HG02759 (cell line): ENCODE measurements around the gene C3orf38.
"Not testable (repeated sequence)": the region's sequence is repeated elsewhere in the genome, so short reads cannot be mapped to it uniquely, and the experiment has no call there.

ENCODE experiments used
- ATAC-seq: cut with Tn5 transposase; IDR thresholded peaks from one replicate; pipeline ENCODE4 v1.9.1; 2021; ENCODE audit warnings: mild to moderate bottlenecking, moderate library complexity; ENCODE audit not compliant: unreplicated experiment

The C3orf38 gene

DNA sequence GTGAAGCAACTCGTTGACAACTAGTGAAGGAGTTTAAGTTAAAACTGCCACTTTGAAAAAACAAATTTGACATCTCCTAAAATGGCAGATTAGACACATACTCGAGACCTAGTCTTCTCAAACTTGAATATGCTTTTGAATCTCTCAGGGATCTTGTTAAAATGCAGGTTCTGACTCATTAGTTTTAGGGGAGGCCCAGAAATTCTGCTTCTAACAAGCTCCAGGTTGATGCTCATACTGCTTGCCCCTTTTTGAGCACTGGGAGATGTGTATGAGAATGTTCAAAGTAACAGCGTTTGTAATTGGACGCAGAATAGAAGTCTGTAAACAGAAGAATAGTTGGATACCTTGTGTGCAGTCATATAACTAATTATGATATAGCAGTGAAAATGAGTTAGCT is 1.6 kb downstream of the C3orf38 start:
- ATAC-seq = no peak

DNA sequence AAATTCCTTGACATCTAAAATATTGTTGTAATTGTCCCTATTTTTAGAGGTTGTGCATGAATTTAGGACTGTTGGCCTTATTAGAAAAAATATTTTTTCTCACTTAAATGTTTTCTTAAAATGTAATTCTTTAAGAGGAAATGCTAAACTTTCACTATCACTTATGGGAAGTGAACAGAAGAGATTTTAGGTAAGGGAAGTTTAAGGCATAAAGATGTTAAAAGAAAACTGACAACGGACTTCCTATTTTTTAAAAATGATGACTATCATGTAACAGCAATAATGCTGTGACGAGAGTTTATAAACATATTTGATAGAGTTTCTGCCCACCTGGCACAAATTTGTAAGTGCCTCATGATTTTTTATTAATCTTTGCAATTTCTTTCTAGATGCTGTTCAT is 3.1 kb downstream of the C3orf38 start:
- no peak for ATAC-seq

DNA sequence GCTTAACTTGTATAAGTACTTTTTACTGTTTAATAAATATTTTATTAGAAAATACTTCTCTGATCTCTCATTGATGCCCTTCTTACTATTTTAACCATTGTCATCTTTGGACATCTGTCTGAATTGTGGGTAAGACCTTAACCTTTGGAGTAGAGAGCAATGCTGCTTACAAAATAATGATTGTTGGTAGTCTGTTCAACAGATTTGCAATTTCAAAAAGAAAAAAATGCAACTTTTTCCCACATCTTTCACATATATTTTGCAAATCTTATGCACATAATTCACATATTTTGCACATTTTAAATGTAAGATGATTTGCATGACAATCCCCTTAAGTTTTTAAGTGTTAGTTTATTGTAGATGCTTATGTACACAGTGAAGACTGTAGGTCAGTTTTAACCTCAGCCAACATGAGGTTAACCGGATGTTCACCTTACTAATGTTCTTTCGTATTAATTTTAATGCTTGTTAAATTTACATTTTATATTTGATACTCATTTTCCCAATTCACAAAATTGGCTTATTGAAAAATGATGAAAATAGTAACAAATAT is 16.7 kb downstream of the C3orf38 start:
- ATAC-seq = no peak

DNA sequence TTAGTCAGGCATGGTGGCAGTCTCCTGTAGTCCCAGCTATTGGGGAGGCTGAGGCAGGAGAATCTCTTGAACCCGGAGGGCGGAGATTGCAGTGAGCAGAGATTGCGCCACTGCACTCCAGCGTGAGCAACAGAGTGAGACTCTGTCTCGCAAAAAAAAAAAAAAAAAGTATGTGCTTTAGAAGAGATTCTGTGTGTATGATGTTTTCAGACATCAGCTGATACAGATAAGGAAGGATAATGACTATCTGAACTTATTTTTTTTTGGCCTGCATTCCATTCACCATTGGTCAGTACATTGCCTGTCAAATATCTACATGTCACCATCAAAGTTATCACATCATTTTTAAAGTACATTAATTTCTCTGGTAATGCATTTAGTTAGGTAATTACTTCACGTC is 17.4 kb downstream of the C3orf38 start:
- ATAC-seq = no peak

DNA sequence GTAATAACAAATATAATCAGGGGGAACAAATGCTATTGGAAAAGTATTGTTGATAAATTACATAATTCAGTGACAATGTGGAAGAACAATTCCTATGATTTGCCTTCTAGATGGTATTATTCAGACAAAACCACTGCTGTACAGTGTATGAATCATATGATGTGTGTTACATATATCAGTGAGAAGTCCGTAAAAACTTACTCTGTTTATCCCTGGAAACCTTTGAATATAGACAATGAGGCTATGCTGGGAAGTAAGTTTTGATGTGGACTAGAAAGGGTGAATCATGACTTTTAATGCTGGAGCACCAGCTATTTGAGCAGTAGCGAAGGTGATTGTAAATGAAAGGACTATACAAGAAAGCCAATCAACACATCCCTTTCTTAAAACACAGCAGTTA is 17.9 kb downstream of the C3orf38 start:
- ATAC-seq = no peak

DNA sequence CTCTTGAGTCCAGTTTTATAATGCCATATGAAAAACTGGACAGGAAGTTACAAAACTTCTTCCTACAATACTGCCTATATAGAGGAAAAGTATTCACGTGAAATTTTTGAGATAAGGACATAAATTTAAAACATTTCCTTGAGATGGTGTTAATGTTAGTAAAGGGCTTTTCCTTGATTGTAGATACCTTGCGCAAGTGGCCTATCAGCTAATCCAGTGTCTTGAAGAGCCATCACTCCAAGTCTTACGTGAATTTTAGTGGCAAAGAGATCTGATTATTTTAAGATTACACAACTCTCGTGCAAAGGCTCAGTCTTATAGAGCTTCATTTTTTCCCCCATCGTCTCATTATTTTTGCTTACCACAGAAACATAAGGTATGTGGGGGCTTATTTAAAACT is 18.4 kb downstream of the C3orf38 start:
- ATAC-seq = no peak

DNA sequence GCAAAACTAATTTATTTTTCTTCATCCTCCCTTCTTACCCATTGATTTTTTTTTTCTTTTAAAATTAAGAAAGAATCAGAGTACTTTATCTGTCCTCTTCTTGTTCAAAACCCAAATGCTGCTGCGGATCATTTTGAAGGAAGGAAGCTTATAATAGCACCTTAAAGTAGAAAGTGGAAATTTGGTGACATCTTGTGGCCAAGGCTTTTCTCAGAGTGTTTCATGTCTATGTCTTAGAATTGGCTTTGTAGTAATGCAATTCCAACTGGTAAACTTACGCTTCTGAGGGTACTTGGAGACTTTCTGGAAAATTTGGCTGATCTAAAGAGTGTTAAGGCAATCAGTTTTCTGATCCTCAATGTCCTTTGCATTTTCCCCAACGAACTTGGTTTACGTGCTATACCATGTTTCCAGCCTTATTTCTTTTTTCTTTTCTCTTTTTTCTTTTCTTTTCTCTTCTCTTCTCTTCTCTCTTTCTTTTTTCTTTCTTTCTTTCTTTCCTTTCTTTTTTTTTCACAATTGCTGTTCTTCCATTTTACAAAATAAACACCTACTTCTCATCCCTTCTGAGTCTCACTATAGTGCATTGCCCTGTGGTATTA is 30.7 kb downstream of the C3orf38 start:
- ATAC-seq = peak; percentile 95

DNA sequence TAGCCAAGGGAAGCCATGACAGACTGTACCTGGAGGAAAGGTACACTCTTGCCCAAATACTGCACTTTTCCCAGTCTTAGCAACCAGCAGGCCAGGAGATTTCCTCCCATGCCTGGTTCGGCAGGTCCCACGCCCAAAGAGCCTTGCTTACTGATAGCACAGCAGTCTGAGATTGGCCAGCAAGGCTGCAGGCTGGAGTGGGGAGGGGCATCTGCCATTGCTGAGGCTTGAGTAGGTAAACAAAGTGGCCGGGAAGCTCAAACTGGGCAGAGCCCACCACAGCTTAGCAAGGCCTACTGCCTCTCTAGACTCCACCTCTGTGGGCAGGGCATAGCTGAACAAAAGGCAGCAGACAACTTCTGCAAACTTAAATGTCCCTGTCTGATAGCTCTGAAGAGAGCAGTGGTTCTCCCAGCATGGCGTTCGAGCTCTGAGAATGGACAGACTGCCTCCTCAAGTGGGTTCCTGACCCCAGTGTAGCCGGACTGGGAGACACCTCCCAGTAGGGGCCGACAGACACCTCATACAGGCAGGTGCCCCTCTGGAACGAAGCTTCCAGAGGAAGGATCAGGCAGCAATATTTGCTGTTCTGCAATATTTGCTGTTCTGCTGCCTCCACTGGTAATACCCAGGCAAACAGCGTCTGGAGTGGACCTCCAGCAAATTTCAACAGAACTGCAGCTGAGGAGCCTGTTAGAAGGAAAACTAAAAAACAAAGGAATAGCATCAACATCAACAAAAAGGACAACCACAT is 32.6 kb downstream of the C3orf38 start:
- not testable (repeated sequence) for ATAC-seq

DNA sequence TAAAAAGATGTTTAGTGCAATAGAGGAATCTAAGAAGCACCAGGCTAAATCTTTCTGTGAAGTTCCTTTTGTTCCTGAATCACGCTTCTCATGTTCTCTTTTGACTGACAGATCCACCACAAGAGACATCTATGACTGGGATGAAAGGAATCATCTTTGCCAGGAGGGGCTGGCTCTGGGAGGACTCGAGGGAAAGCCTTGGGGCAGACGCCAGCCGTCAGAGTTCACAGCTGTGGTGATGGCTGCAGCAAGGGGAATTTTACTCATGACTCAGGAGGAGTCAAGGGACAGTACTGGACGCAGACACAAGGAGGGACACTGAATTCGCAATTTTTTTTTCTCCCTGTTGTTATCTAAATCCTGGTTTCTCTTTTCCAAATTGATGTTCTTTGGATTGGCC is 38.7 kb downstream of the C3orf38 start:
- no peak for ATAC-seq

DNA sequence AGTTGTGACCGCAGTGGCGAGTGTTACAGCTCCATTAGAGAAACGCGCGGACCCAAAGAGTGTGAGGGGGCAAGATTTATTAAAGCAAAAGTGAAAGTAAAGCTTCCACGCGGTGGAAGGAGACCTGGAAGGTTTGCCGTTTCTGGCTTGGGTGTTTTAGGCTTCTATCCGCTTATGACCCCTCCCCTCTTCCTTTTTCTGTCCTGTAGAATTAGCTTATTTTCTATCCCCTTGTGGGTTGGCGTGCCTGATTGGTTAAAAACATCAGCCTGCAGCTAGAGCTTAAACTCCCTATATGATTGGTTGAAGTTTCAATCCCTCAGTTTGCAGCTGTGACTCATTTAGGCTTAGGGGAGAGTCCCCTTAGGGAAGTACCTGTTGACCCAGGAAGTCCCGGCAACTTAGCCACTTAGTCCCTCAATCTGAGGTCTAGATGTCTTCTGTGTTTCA is 39.6 kb downstream of the C3orf38 start:
- peak; percentile 97 for ATAC-seq

DNA sequence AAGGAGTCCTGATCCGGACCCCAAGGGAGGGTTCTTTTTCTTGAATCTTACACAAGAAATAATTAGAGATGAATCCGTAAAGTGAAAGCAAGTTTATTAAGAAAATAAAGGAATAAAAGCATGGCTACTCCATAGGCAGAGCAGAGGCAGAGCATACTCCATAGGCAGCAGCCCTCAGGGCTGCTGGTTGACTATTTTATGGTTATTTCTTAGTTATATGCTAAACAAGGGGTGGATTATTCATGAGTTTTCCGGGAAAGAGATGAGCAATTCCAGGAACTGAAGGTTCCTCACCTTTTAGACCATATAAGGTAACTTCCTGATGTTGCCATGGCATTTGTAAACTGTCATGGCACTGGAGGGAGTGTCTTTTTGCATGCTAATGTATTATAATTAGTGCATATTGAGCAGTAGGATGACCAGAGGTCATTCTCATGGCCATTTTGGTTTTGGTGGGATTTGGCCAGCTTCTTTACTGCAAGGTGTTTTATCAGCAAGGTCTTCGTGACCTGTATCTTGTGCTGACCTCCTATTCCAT is 42.2 kb downstream of the C3orf38 start:
- no peak for ATAC-seq

DNA sequence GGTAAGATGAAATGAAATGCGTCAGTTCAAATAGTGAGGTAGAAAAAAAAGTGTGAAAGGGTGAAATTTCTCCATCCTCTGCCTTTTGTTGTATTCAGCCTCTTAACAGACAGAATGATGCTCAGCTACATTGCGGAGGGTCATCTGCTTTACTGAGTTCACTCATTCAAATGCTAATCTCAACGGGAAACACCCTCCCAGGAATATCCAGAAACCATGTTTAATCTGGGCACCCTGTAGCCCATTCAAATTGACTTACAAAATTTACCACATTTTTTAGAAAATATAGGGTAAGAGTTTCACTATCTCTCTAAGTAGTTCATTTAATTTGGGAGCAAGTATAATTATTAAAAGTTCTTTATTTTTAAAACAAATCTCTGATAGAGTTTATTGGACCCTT is 42.9 kb downstream of the C3orf38 start:
- no peak for ATAC-seq

DNA sequence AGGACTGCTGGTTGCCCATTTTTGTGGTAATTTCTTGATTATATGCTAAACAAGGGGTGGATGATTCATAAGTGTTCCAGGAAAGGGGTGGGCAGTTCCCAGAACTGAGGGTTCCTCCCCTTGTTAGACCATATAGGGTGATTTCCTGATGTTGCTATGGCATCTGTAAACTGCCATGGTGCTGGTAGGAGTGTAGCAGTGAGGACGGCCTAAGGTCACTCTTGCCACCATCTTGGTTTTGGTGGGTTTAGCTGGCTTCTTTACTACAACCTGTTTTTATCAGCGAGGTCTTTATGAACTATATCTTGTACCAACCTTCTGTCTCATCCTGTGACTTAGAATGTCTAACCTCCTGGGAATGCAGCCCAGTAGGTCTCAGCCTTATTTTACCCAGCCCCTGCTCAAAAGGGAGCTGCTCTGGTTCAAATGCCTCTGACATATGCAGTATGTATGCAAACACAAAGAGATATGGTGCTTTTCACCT is 46.2 kb downstream of the C3orf38 start:
- ATAC-seq = no peak

DNA sequence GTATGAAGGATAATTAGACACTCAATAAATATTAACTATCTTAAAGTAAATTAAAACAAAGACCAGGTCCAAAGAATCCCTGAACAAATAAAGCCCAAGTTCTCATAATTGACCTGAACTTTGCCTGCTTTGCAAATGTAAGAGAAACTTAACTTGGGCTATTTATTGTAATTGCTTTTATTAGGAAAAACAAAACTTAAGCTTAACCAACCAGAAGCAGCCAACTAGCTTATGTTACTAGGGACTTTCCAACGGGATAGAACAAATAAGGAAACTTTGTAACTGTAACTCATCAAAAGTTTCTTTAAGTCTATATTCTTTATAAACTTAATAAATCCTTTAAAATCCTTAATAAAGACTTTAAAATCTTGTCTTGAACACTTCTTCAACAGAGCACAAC is 48.4 kb downstream of the C3orf38 start:
- no peak for ATAC-seq

DNA sequence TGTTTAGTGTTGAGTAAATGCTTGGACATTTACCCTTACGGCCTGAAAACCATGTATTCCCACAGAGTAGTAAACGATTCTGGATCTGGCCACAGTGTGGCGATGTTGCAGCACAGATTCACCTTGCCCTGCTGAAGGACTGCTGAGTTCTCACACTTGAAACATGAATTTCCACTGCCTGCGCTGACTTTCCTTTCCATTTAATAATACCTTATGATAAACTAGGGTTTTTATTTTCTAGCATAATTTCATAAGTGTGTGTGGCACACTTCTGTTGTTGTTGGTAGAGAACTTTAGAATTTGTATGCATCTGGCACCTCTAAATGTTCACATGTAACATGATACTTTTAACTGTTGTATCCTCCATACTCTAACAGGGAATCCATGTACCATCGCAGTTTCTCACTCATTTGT is 53.9 kb downstream of the C3orf38 start:
- peak; percentile 97 for ATAC-seq
